Neural cell (in vitro differentiated cells): ENCODE measurements around the gene RANBP3.

Experiments
- EZH2 ChIP-seq: fragments of 200-600, 300-800 bp; shearing (Covaris generic), sonication (generic); IDR thresholded peaks from 2 replicates; pipeline ENCODE4 v1.6.1; 2014; ENCODE audit warnings: antibody characterized with exemption, low read length, borderline replicate concordance, mild to moderate bottlenecking; ENCODE audit not compliant: insufficient read depth, poor library complexity, severe bottlenecking
- MXI1 ChIP-seq: fragments of 450-650 bp; conservative IDR thresholded peaks from 2 replicates; pipeline ENCODE4 v1.6.1; 2014; ENCODE audit warnings: antibody characterized with exemption, mild to moderate bottlenecking; ENCODE audit not compliant: poor library complexity, severe bottlenecking
- POLR2AphosphoS5 ChIP-seq: IDR thresholded peaks from 2 replicates; pipeline ENCODE4 v1.6.1; 2012
- TAF1 ChIP-seq: IDR thresholded peaks from 2 replicates; pipeline ENCODE4 v1.6.1; 2012; ENCODE audit warnings: low read depth
- TF ChIP-seq, protein P1 (sequence below): IDR thresholded peaks from 2 replicates; pipeline ENCODE4 v1.6.1; 2012; ENCODE audit warnings: borderline replicate concordance
- TF ChIP-seq, protein P2 (sequence below): fragments of 450-650 bp; IDR thresholded peaks from 2 replicates; pipeline ENCODE4 v1.5.1; 2014; ENCODE audit warnings: antibody characterized with exemption, mild to moderate bottlenecking, moderate library complexity; ENCODE audit not compliant: poor library complexity, severe bottlenecking

DNA sequence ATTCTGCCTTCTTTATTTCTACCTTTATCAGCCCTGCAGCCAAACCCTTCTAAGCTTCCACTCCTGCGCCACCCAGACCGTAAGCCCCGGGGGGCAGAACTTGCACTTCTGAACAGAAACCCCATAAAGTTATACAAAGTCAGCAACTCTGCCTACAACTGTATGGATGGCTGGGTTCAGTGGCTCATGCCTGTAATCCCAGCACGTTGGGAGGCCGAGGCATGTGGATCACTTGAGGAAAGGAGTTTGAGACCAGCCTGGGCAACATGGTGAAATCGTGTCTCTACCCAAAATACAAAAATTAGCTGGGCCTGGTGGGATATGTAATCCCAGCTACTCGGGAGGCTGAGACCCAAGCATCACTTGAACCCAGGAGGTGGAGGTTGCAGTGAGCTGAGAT, 10.4 kb downstream of the RANBP3 start:
- TF ChIP-seq, protein P1, sequence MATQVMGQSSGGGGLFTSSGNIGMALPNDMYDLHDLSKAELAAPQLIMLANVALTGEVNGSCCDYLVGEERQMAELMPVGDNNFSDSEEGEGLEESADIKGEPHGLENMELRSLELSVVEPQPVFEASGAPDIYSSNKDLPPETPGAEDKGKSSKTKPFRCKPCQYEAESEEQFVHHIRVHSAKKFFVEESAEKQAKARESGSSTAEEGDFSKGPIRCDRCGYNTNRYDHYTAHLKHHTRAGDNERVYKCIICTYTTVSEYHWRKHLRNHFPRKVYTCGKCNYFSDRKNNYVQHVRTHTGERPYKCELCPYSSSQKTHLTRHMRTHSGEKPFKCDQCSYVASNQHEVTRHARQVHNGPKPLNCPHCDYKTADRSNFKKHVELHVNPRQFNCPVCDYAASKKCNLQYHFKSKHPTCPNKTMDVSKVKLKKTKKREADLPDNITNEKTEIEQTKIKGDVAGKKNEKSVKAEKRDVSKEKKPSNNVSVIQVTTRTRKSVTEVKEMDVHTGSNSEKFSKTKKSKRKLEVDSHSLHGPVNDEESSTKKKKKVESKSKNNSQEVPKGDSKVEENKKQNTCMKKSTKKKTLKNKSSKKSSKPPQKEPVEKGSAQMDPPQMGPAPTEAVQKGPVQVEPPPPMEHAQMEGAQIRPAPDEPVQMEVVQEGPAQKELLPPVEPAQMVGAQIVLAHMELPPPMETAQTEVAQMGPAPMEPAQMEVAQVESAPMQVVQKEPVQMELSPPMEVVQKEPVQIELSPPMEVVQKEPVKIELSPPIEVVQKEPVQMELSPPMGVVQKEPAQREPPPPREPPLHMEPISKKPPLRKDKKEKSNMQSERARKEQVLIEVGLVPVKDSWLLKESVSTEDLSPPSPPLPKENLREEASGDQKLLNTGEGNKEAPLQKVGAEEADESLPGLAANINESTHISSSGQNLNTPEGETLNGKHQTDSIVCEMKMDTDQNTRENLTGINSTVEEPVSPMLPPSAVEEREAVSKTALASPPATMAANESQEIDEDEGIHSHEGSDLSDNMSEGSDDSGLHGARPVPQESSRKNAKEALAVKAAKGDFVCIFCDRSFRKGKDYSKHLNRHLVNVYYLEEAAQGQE = no peak
- TF ChIP-seq EZH2 = no peak
- TF ChIP-seq, protein P2, sequence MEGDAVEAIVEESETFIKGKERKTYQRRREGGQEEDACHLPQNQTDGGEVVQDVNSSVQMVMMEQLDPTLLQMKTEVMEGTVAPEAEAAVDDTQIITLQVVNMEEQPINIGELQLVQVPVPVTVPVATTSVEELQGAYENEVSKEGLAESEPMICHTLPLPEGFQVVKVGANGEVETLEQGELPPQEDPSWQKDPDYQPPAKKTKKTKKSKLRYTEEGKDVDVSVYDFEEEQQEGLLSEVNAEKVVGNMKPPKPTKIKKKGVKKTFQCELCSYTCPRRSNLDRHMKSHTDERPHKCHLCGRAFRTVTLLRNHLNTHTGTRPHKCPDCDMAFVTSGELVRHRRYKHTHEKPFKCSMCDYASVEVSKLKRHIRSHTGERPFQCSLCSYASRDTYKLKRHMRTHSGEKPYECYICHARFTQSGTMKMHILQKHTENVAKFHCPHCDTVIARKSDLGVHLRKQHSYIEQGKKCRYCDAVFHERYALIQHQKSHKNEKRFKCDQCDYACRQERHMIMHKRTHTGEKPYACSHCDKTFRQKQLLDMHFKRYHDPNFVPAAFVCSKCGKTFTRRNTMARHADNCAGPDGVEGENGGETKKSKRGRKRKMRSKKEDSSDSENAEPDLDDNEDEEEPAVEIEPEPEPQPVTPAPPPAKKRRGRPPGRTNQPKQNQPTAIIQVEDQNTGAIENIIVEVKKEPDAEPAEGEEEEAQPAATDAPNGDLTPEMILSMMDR = no peak
- TF ChIP-seq MXI1 = no peak
- no peak for TF ChIP-seq POLR2AphosphoS5
- no peak for TF ChIP-seq TAF1
